CD14-positive monocyte (primary cell): ENCODE measurements around the gene SGMS1. TPM values are rescaled to one million over a fixed set of nuclear protein-coding genes. Genes with fewer than 3 reads are reported as not detected.

Source experiments
- DNase-seq, 3 donors: peaks; one replicate each; pipeline ENCODE4 v3.0.0-alpha.2; 2011 to 2022
- H2AFZ ChIP-seq: 2 replicates; pipeline ENCODE4 v1.6.0; 2012; ENCODE audit warnings: mild to moderate bottlenecking, low read depth, low read length, inconsistent platforms; ENCODE audit not compliant: insufficient read depth, poor library complexity, severe bottlenecking
- H3K27ac ChIP-seq, 2 donors: 1 replicate in 1 of 2; 2 replicates in 1 of 2; pipeline ENCODE4 v1.5.1; 2012 to 2013; ENCODE audit warnings: low read length in 2 of 2, control low read depth in 1 of 2, inconsistent platforms in 1 of 2, low read depth in 1 of 2, mild to moderate bottlenecking in 1 of 2
- H3K27me3 ChIP-seq, 2 donors: one replicate each; pipeline versions ENCODE4 v1.6.0 to v1.6.1; 2011 to 2013; ENCODE audit warnings: low read length in 2 of 2; ENCODE audit not compliant: control insufficient read depth in 2 of 2, insufficient read depth in 2 of 2
- H3K36me3 ChIP-seq, 2 donors: replicated peaks in 1 of 2; 1 replicate in 1 of 2; 2 replicates in 1 of 2; pipeline versions ENCODE4 v1.5.1 to v1.6.1; 2012 to 2013; ENCODE audit warnings: low read length in 2 of 2, control low read depth in 1 of 2, inconsistent platforms in 1 of 2, mild to moderate bottlenecking in 1 of 2; ENCODE audit not compliant: insufficient read depth in 2 of 2, control insufficient read depth in 1 of 2
- H3K4me1 ChIP-seq, 2 donors: 1 replicate in 1 of 2; 2 replicates in 1 of 2; pipeline versions ENCODE4 v1.5.1 to v1.6.1; 2012 to 2013; ENCODE audit warnings: low read length in 2 of 2, control low read depth in 1 of 2, inconsistent platforms in 1 of 2, mild to moderate bottlenecking in 1 of 2, moderate library complexity in 1 of 2; ENCODE audit not compliant: insufficient read depth in 2 of 2, control insufficient read depth in 1 of 2
- H3K4me2 ChIP-seq: replicated peaks from 2 replicates; pipeline ENCODE3; 2012; ENCODE audit warnings: low read length, moderate library complexity, mild to moderate bottlenecking; ENCODE audit not compliant: poor library complexity, severe bottlenecking; ENCODE audit errors: extremely low read depth
- H3K4me3 ChIP-seq, 3 experiments: fragments of 200-600 bp in 1 of 3; sonication (generic) in 1 of 3; replicated peaks in 1 of 3; 1 replicate in 2 of 3; 2 replicates in 1 of 3; pipeline ENCODE4 v1.5.1; 2011 to 2013; ENCODE audit warnings: low read length in 3 of 3, mild to moderate bottlenecking in 3 of 3, control low read depth in 2 of 3, low read depth in 2 of 3, inconsistent platforms in 1 of 3, moderate library complexity in 1 of 3
- H3K79me2 ChIP-seq: 2 replicates; pipeline ENCODE4 v1.6.0; 2012; ENCODE audit warnings: mild to moderate bottlenecking, control low read depth, inconsistent platforms, low read length, moderate library complexity; ENCODE audit not compliant: insufficient read depth
- H3K9ac ChIP-seq: 2 replicates; pipeline ENCODE4 v1.6.0; 2017; ENCODE audit warnings: low read length, mild to moderate bottlenecking; ENCODE audit not compliant: insufficient read depth, poor library complexity, severe bottlenecking
- H3K9me3 ChIP-seq, 2 donors: replicated peaks in 1 of 2; 1 replicate in 1 of 2; 2 replicates in 1 of 2; pipeline versions ENCODE4 v1.5.1 to v1.6.1; 2012 to 2013; ENCODE audit warnings: low read length in 2 of 2, control low read depth in 1 of 2; ENCODE audit not compliant: control insufficient read depth in 1 of 2, insufficient read depth in 1 of 2
- H4K20me1 ChIP-seq: 2 replicates; pipeline ENCODE4 v1.6.0; 2012; ENCODE audit warnings: mild to moderate bottlenecking, low read length, control low read depth, moderate library complexity; ENCODE audit not compliant: insufficient read depth
- H3K27ac Mint-ChIP-seq, 7 donors: one replicate each; pipeline ENCODE4 v1.8.0; 2020; ENCODE audit warnings: mild to moderate bottlenecking in 7 of 7, mixed read lengths in 7 of 7, moderate library complexity in 6 of 7, inconsistent platforms in 2 of 7
- H3K27me3 Mint-ChIP-seq, 3 donors: one replicate each; pipeline ENCODE4 v1.8.0; 2021 to 2022; ENCODE audit warnings: low read depth in 3 of 3, mild to moderate bottlenecking in 3 of 3, mixed read lengths in 3 of 3, moderate library complexity in 3 of 3, inconsistent platforms in 1 of 3
- H3K36me3 Mint-ChIP-seq, 2 donors: one replicate each; pipeline ENCODE4 v1.8.0; 2020; ENCODE audit warnings: mixed read lengths in 2 of 2, inconsistent platforms in 1 of 2, mild to moderate bottlenecking in 1 of 2
- H3K4me1 Mint-ChIP-seq: one replicate; pipeline ENCODE4 v1.8.0; 2020; ENCODE audit warnings: mild to moderate bottlenecking, mixed read lengths
- H3K4me3 Mint-ChIP-seq, 2 donors: one replicate each; pipeline ENCODE4 v1.8.0; 2020; ENCODE audit warnings: mild to moderate bottlenecking in 2 of 2, mixed read lengths in 2 of 2, moderate library complexity in 1 of 2
- H3K9me3 Mint-ChIP-seq, 7 donors: one replicate each; pipeline ENCODE4 v1.8.0; 2020 to 2022; ENCODE audit warnings: mixed read lengths in 7 of 7, mild to moderate bottlenecking in 6 of 7, moderate library complexity in 6 of 7, inconsistent platforms in 2 of 7
- WGBS: methylation state at CpG from one replicate; pipeline ENCODE4 v1.1.5; 2013; ENCODE audit warnings: missing lambda C conversion rate; ENCODE audit not compliant: insufficient coverage; 5-methylcytosine and 5-hydroxymethylcytosine counted together
- intact Hi-C, 2 donors: fragments of 100-400 bp; cut with micrococcal nuclease; formaldehyde crosslinking; loops; one replicate each; pipeline versions ENCODE4 v1.15.0 to v1.15.1; 2023
- polyA plus RNA-seq, 3 donors: library from polyadenylated mRNA; depleted of rRNA in 1 of 3; unstranded in 2 of 3; stranded (reverse) in 1 of 3; fragments of 300-500 nt in 2 of 3; fragments of >200 nt in 1 of 3; fragmentation: Illumina TruSeq in 2 of 3; gene quantifications; 1 replicate in 2 of 3; 2 replicates in 1 of 3; pipeline ENCODE4 v1.2.3, GENCODE V29; 2012 to 2021
- TF ChIP-seq, protein P1 (sequence below): fragments of 200-600 bp; IDR thresholded peaks from one replicate; pipeline ENCODE4 v1.8.0; 2022; ENCODE audit warnings: antibody characterized with exemption, mild to moderate bottlenecking

The SGMS1 gene
- polyA plus RNA-seq, 3 donors, result 19.5 to 20.6 (median 20.4) TPM

GRCh38 chr10:50286996-50287803 is 336.6 kb downstream of the SGMS1 start:
- no peaks in the 10 kb centered on the region for H3K36me3 Mint-ChIP-seq
- Histone ChIP-seq H3K4me3 (no peak overlapping the region), H3K27me3 (no peaks in the 10 kb centered on the region), H2AFZ (no peak overlapping the region), H4K20me1 (no peaks in the 10 kb centered on the region), H3K9ac (no peak overlapping the region), H3K9me3 (no peaks in the 10 kb centered on the region), H3K79me2 (no peaks in the 10 kb centered on the region), H3K36me3 (no peaks in the 10 kb centered on the region), H3K4me2 (no peak overlapping the region), H3K27ac (no peak overlapping the region), H3K4me1 (peaks cover 0 to 7% of the 10 kb centered on the region in 2 donors)
- intact Hi-C loops, result no loop called here
- H3K4me3 Mint-ChIP-seq, result no peak overlapping the region
- peaks cover 11% of the 10 kb centered on the region for H3K4me1 Mint-ChIP-seq
- TF ChIP-seq, protein P1, sequence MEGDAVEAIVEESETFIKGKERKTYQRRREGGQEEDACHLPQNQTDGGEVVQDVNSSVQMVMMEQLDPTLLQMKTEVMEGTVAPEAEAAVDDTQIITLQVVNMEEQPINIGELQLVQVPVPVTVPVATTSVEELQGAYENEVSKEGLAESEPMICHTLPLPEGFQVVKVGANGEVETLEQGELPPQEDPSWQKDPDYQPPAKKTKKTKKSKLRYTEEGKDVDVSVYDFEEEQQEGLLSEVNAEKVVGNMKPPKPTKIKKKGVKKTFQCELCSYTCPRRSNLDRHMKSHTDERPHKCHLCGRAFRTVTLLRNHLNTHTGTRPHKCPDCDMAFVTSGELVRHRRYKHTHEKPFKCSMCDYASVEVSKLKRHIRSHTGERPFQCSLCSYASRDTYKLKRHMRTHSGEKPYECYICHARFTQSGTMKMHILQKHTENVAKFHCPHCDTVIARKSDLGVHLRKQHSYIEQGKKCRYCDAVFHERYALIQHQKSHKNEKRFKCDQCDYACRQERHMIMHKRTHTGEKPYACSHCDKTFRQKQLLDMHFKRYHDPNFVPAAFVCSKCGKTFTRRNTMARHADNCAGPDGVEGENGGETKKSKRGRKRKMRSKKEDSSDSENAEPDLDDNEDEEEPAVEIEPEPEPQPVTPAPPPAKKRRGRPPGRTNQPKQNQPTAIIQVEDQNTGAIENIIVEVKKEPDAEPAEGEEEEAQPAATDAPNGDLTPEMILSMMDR, result no peak
- DNase-seq, result no peak
- H3K27me3 Mint-ChIP-seq, result peaks cover 0 to 2% (median 1%) of the 10 kb centered on the region in 3 donors
- WGBS, result 81% methylated on average over 6 of the region's 9 CpGs
- no peaks in the 10 kb centered on the region for H3K9me3 Mint-ChIP-seq
- H3K27ac Mint-ChIP-seq, result no peak overlapping the region

- no peak overlapping the region for H3K4me2 ChIP-seq
Measured at GRCh38 chr10:50286517-50286916, 337.2 kb downstream of the SGMS1 start.

More at GRCh38 chr10:50286517-50286916, 337.2 kb downstream of the SGMS1 start:
- Histone ChIP-seq H3K4me3 (no peak overlapping the region), H2AFZ (no peak overlapping the region), H3K9me3 (no peaks in the 10 kb centered on the region), H3K36me3 (no peaks in the 10 kb centered on the region), H3K4me1 (peaks cover 0 to 7% of the 10 kb centered on the region in 2 donors), H3K27me3 (no peaks in the 10 kb centered on the region), H3K79me2 (no peaks in the 10 kb centered on the region), H4K20me1 (no peaks in the 10 kb centered on the region), H3K9ac (no peak overlapping the region), H3K27ac (no peak overlapping the region)
- Mint-ChIP-seq H3K36me3 (no peaks in the 10 kb centered on the region), H3K4me1 (peaks cover 11% of the 10 kb centered on the region), H3K27me3 (peaks cover 1 to 2% (median 2%) of the 10 kb centered on the region in 3 donors), H3K4me3 (no peak overlapping the region), H3K27ac (no peak overlapping the region), H3K9me3 (peaks cover 0 to 4% (median 0%) of the 10 kb centered on the region in 7 donors)
- DNase-seq, result no peak
- 0% methylated on average over 1 of the region's 2 CpGs for WGBS
- intact Hi-C loops, result no loop called here
- TF ChIP-seq, protein P1, result no peak
